HepG2 (cell line): ENCODE results near the gene MSMB. TPM values are rescaled to one million over a fixed set of nuclear protein-coding genes. Genes with fewer than 3 reads are reported as not detected.

Experiments used
- ARNT2 ChIP-seq: sonication (generic); formaldehyde crosslinking; IDR thresholded peaks from 2 replicates; pipeline ENCODE4 v1.8.0; 2022; ENCODE audit warnings: mild to moderate bottlenecking, low read depth, missing genetic modification reagents, moderate library complexity
- FOXM1 ChIP-seq: sonication (generic); formaldehyde crosslinking; IDR thresholded peaks from 2 replicates; pipeline ENCODE4 v1.5.0; 2020; ENCODE audit warnings: missing genetic modification reagents
- FOXP4 ChIP-seq: sonication (generic); formaldehyde crosslinking; IDR thresholded peaks from 2 replicates; pipeline ENCODE4 v1.4.0; 2020; ENCODE audit warnings: missing genetic modification reagents
- HHEX ChIP-seq: IDR thresholded peaks from 2 replicates; pipeline ENCODE4 v1.6.1; 2016; ENCODE audit warnings: control low read depth
- HMGXB4 ChIP-seq, 2 experiments: sonication (generic) in 1 of 2; formaldehyde crosslinking in 1 of 2; IDR thresholded peaks; 2 replicates each; pipeline versions ENCODE4 v1.4.0 to v1.6.1; 2018 to 2020; ENCODE audit warnings: missing genetic modification reagents in 2 of 2, borderline replicate concordance in 1 of 2, low read depth in 1 of 2, mild to moderate bottlenecking in 1 of 2, missing biosample characterization in 1 of 2
- HOXA3 ChIP-seq: sonication (generic); formaldehyde crosslinking; IDR thresholded peaks from 2 replicates; pipeline ENCODE4 v1.5.0; 2020; ENCODE audit warnings: missing genetic modification reagents
- JUNB ChIP-seq: sonication (generic); formaldehyde crosslinking; IDR thresholded peaks from 2 replicates; pipeline ENCODE4 v1.8.0; 2022; ENCODE audit warnings: missing genetic modification reagents, mild to moderate bottlenecking, borderline replicate concordance
- JUND ChIP-seq: sonication (generic); formaldehyde crosslinking; IDR thresholded peaks from 2 replicates; pipeline ENCODE4 v1.8.0; 2022; ENCODE audit warnings: mild to moderate bottlenecking, missing genetic modification reagents
- KDM5B ChIP-seq: sonication (generic); formaldehyde crosslinking; IDR thresholded peaks from 2 replicates; pipeline ENCODE4 v1.4.0; 2020; ENCODE audit warnings: missing genetic modification reagents, mild to moderate bottlenecking, borderline replicate concordance
- MEIS1 ChIP-seq: sonication (generic); formaldehyde crosslinking; IDR thresholded peaks from 2 replicates; pipeline ENCODE4 v1.9.0; 2021; ENCODE audit warnings: mild to moderate bottlenecking, missing genetic modification reagents, moderate library complexity, borderline replicate concordance
- POLR2A ChIP-seq, 2 experiments: IDR thresholded peaks; 2 replicates each; pipeline ENCODE4 v1.6.1; 2011; ENCODE audit warnings: low read depth in 2 of 2, low read length in 2 of 2, mild to moderate bottlenecking in 1 of 2, moderate library complexity in 1 of 2; ENCODE audit not compliant: insufficient read depth in 1 of 2
- SNAPC2 ChIP-seq: sonication (generic); formaldehyde crosslinking; IDR thresholded peaks from 2 replicates; pipeline ENCODE4 v1.8.1; 2022; ENCODE audit warnings: mild to moderate bottlenecking, missing genetic modification reagents
- SP1 ChIP-seq, 2 experiments: fragments of 450-650 bp in 1 of 2; sonication (generic) in 1 of 2; formaldehyde crosslinking in 1 of 2; IDR thresholded peaks; 2 replicates each; pipeline versions ENCODE4 v1.4.0 to v1.6.1; 2016 to 2020; ENCODE audit warnings: missing genetic modification reagents in 1 of 2
- SP4 ChIP-seq: sonication (generic); formaldehyde crosslinking; IDR thresholded peaks from 2 replicates; pipeline ENCODE4 v1.8.1; 2023; ENCODE audit warnings: mild to moderate bottlenecking, missing genetic modification reagents
- SPEN ChIP-seq: sonication (generic); formaldehyde crosslinking; IDR thresholded peaks from 2 replicates; pipeline ENCODE4 v1.5.1; 2020; ENCODE audit warnings: low read depth, mild to moderate bottlenecking, missing genetic modification reagents
- SRY ChIP-seq: sonication (generic); formaldehyde crosslinking; IDR thresholded peaks from 2 replicates; pipeline ENCODE4 v1.8.0; 2022; ENCODE audit warnings: mild to moderate bottlenecking, missing genetic modification reagents
- THAP11 ChIP-seq: IDR thresholded peaks from 2 replicates; pipeline ENCODE4 v1.6.1; 2016; ENCODE audit warnings: missing biosample characterization, missing genetic modification reagents
- ZBTB4 ChIP-seq: sonication (generic); formaldehyde crosslinking; IDR thresholded peaks from 2 replicates; pipeline ENCODE4 v1.4.0; 2020; ENCODE audit warnings: missing genetic modification reagents, mild to moderate bottlenecking, borderline replicate concordance
- ZFP36 ChIP-seq: fragments of 150-350 bp; IDR thresholded peaks from 2 replicates; pipeline ENCODE4 v1.6.1; 2018; ENCODE audit warnings: borderline replicate concordance, low read length, low read depth; ENCODE audit not compliant: partially characterized antibody
- ZNF121 ChIP-seq: sonication (generic); formaldehyde crosslinking; IDR thresholded peaks from 2 replicates; pipeline ENCODE4 v1.5.0; 2020; ENCODE audit warnings: mild to moderate bottlenecking, missing genetic modification reagents
- ZNF138 ChIP-seq: sonication (generic); formaldehyde crosslinking; IDR thresholded peaks from 2 replicates; pipeline ENCODE4 v1.5.0; 2020; ENCODE audit warnings: mild to moderate bottlenecking, low read depth, missing genetic modification reagents
- ZNF205 ChIP-seq: IDR thresholded peaks from 2 replicates; pipeline ENCODE4 v1.6.1; 2018; ENCODE audit warnings: missing biosample characterization, missing genetic modification reagents
- ZNF224 ChIP-seq: sonication (generic); formaldehyde crosslinking; IDR thresholded peaks from 2 replicates; pipeline ENCODE4 v1.5.0; 2020; ENCODE audit warnings: mild to moderate bottlenecking, missing genetic modification reagents
- ZNF441 ChIP-seq: sonication (generic); formaldehyde crosslinking; IDR thresholded peaks from 2 replicates; pipeline ENCODE4 v1.7.0; 2021; ENCODE audit warnings: missing genetic modification reagents, borderline replicate concordance
- polyA plus RNA-seq, 8 experiments: library from polyadenylated mRNA; depleted of rRNA in 3 of 8; stranded (reverse) in 7 of 8; unstranded in 1 of 8; fragments of >200 nt; fragmentation: Illumina TruSeq in 4 of 8; extraction: Trizol in 4 of 8; gene quantifications; 2 replicates each; pipeline versions ENCODE4 v1.2.1 to v1.2.3, GENCODE V29; 2011 to 2016; ENCODE audit warnings: low read depth in 4 of 8, missing spikeins in 1 of 8, mixed read lengths in 1 of 8; ENCODE audit not compliant: insufficient read depth in 1 of 8
- total RNA-seq, 5 experiments: library from RNA; depleted of rRNA; stranded (reverse); fragments of >200 nt; fragmentation: Illumina TruSeq; extraction: Trizol; gene quantifications; 2 replicates each; pipeline ENCODE4 v1.2.3, GENCODE V29; 2016; ENCODE audit warnings: low read depth in 1 of 5

The MSMB gene
- total and polyA plus RNA-seq, 2 of the 13 experiments (the other 11 are each of a cell fraction or from before 2014, with no cell fraction given) = 0.84 TPM; not detected in 1

GRCh38 chr10:45997994-45998763 lies 47.9 kb downstream of the MSMB start (continued):
- no peak for TF ChIP-seq ZBTB4 (CRISPR knock-in tag)
- no peak for TF ChIP-seq ZNF138 (CRISPR knock-in tag)
- no peak for TF ChIP-seq ZNF224 (CRISPR knock-in tag)
- peak; percentile 95 for TF ChIP-seq FOXP4 (CRISPR knock-in tag)
- TF ChIP-seq SP1 (IDR thresholded peaks at IDR 0.05) = no peak
- TF ChIP-seq SP1 (CRISPR knock-in tag; IDR thresholded peaks at IDR 0.05) = no peak
- TF ChIP-seq ZNF121 = no peak
- no peak for TF ChIP-seq JUND (CRISPR knock-in tag)
- no peak for TF ChIP-seq MEIS1 (CRISPR knock-in tag)
- peak; percentile 41 for TF ChIP-seq ZFP36
- peak; percentile 86 for TF ChIP-seq SNAPC2 (CRISPR knock-in tag)
- peak; percentile 40; the same call in 1 of the 2 replicates for TF ChIP-seq HOXA3 (CRISPR knock-in tag)
- TF ChIP-seq POLR2A (IDR thresholded peaks at IDR 0.05; ENCODE audit: insufficient read depth in 1 of 2, low read depth in 2 of 2, low read length in 2 of 2) = no peak
- no peak for TF ChIP-seq KDM5B (CRISPR knock-in tag)
- TF ChIP-seq FOXM1 (CRISPR knock-in tag) = no peak
- TF ChIP-seq ZNF205 (CRISPR knock-in tag) = peak; percentile 59; the same call in 1 of the 2 replicates
- 0 out of 4 replicates have a peak, but pooled peaks of 1 of the 2 experiments have one; percentile 25 for TF ChIP-seq HMGXB4 (CRISPR knock-in tag; IDR thresholded peaks at IDR 0.05; ENCODE audit: borderline replicate concordance in 1 of 2, low read depth in 1 of 2)
- no peak for TF ChIP-seq ZNF441 (CRISPR knock-in tag)
- no peak for TF ChIP-seq SPEN (CRISPR knock-in tag)
- TF ChIP-seq SRY = no peak
- no peak for TF ChIP-seq SP4 (CRISPR knock-in tag)
- peak; percentile 74 for TF ChIP-seq THAP11 (CRISPR knock-in tag)
- peak; percentile 48; the same call in 1 of the 2 replicates for TF ChIP-seq ARNT2 (CRISPR knock-in tag)
- no peak for TF ChIP-seq JUNB (CRISPR knock-in tag)
- peak; percentile 97 for TF ChIP-seq HHEX (CRISPR knock-in tag)
